GM11168 (cell line): ENCODE data around the gene CCL16.
"Not testable (repeated sequence)": the region's sequence is repeated elsewhere in the genome, so short reads cannot be mapped to it uniquely, and the experiment has no call there.

Experiments used
- in situ Hi-C: fragments of 300-500 bp; cut with MboI; formaldehyde crosslinking; loops from one replicate; pipeline ENCODE4 v1.12.0; 2022; ENCODE audit warnings: low sequenced_read_pairs; ENCODE audit not compliant: unreplicated experiment

Gene CCL16

DNA sequence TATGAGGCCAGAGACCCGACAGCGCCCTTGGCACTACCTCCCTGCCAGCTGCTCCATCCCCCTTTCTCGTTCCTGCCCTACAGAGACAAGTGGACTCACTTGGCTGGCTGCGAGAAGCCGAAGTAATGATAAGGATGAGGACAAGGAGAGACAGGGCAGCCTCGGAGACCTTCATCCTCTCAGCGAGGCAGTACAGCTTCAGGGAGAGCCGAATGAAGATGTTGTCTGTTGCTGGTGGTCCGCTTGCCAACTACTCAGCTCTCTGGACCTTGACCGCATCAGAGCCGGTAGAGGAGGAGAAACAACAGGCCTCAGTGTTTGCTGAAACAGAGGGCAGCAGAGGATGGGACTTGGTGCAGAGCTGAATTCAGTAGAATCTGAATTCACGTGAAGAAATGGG, at the start of gene CCL16:
TSS of gene CCL16 (minus strand) at position 252 of the 400 bp plus-strand sequence. CDS start at position 175, 77 bp downstream.
- in situ Hi-C loops = no loop called here

DNA sequence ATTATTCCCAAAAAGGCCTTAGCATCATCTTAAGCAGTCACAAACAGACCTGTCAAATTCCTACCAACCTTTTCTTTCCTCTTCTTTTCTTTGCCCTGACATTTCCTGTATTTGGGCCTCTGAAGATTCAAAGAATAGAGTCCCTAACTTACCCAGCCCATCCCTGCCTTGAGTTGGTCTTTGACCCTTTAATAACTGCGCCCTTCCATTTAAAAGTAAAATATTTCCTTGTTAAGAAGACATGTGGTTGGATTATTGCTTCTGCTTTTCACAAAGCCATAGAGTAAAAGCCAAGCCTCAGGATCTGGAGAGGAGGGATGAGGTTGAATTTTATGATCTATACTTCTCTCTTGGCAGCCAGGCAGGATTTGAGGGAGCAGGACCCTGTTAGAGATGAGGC, 49.7 kb upstream of the CCL16 start:
- in situ Hi-C loops = no loop called here

- in situ Hi-C loops = no loop called here
Observed at GRCh38 chr17:36027761-36028160, 46.5 kb upstream of the CCL16 start.

DNA sequence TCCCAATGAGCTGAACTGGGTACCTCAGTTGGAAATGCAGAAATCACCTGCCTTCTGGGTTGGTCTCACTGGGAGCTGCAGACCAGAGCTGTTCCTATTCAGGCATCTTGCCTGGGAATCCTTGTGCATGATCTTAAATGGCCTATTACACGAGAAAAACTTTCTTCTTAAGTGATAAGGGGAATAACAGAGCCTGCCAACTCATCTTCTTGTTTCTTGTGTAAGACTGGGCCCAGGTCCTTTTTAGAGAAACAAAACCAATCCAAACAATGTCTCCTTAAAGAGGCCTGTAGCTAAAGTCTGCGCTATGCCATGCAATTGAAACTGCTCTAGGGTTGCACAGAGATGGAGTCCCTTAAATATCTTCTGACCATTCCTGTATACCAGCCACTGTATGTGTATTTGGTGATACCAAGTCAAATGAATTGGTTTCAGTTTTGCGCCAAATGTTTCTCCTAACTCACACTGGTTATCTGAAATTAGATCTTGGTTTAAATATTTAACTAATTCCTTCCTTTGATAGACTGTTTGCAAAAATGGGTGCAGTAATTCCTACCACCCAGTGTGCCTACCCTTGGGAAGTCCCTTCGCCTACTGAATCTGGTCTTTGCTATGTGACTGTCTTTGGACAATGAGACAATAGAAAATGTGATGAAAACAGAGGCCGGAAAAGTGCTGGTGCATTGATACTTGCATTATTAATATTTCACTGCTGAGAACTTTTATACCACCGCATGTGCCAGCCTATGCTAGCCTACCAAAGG, 43.0 kb upstream of the CCL16 start:
- in situ Hi-C loops = no loop called here

DNA sequence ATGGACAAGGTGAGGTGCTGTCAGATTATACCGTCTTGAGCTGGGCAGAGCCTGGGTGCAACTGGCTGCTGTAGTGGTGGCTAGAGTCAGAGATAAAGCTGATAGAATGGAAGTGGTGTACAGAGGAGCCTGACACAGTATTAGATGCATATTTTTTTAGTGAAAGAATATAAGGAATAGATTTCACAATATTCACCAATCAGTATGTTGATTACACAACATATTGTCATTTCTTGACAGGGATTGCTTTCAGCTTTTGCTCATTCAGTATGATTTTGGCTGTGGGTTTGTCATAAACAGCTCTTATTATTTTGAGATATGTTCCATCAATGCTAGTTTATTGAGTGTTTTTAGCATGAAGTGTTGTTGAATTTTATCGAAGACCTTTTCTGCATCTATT, 38.1 kb upstream of the CCL16 start:
- in situ Hi-C loops = no loop called here

- in situ Hi-C loops = no loop called here
Observed at GRCh38 chr17:36017799-36018198, 36.5 kb upstream of the CCL16 start, which contains the start of gene CCL23. CCL23 (minus strand) TSS chr17:36017972; CDS start chr17:36017897, 75 bp downstream.

DNA sequence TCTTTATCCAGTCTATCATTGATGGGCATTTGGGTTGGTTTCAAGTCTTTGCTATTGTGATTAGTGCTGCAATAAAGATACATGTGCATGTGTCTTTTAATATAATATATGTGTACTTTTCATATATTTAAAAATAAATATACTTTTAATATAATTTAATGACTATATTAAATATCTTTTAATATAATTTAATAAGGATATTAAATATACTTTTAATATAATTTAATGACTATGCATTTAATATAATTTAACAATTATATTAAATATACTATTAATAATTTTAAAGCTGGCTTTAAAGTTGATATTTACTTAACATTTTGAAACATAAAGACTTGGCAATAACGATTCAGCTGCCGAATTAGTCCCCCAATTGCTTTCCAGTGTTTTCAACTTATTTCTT, 35.3 kb upstream of the CCL16 start:
- in situ Hi-C loops = no loop called here

DNA sequence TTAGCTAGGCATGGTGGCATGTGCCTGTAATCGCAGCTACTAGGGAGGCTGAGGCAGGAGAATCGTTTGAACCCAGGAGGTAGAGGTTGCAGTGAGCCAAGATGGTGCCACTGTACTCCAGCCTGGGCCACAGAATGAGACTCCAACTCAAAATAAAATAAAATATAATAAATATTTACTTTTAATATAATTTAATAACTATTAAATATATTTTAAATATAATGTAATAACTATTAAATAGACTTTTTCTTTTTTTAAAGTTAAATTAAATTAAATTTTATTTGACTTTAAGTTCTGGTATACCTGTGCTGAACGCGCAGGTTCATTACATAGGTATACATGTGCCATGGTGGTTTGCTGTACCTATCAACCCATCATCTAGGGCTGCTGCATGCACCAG, 34.6 kb upstream of the CCL16 start:
- in situ Hi-C loops = not testable (repeated sequence)

GRCh38 chr17:36014946-36015345, 33.6 kb upstream of the CCL16 start:
- in situ Hi-C loops = no loop called here

GRCh38 chr17:36011201-36011600, 29.9 kb upstream of the CCL16 start:
- in situ Hi-C loops = no loop called here

DNA sequence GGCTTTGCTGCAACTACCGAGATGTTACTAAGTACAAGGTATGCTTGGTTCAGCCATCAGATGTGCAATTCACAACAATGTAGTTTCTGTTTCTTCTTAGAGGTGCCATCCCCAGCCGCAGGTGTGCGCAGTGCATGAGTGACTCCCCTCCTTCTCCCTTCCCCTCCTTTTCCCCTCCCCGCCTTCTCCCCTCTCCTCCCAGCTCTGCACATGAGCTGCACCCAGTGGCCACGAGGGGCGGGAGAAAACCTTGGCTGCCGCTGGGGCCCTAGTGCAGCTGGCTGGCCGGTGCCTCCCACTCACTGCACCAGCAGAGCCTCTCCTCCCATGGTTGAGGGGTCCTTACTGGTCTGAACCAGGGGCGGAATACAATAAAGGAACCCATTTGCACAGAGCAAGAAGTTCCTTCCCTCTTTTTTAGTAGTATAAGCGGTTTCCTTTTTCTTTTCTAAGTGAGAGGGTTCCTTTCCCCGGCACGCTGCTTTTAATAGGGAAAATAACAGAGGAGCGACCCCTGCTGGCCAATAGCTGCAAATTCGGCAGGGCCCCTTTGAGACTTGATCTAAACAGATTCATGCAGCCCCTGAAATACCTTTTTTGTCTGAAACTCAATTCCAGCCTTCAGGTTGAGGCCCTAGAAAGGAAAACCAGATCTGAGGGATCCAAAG, 27.8 kb upstream of the CCL16 start:
- in situ Hi-C loops = no loop called here

DNA sequence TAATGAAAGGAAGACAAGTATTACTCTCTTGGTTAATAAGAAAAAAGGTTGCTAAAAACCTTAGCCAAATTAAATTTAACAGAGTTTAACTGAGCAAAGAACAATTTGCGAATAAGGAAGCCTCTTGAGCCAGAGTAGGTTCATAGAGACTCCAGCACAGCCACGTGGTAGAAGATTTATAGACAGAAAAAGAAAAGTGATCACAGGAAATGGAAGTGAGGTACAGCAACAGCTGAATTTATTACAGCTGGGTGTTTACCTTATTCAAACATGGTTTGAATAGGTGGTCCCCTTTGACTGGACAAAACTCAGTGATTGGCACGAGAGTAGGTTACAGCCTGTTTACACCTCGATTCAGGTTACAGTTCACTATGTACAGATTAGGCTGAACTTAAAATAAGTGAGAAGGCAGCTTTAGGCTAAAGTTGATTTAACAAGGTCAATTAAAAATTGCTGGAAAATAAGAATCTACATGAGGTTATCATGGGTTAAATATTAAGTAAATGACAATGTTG, 23.4 kb upstream of the CCL16 start:
- in situ Hi-C loops = no loop called here

GRCh38 chr17:36002631-36003030, 21.3 kb upstream of the CCL16 start:
- in situ Hi-C loops = no loop called here

DNA sequence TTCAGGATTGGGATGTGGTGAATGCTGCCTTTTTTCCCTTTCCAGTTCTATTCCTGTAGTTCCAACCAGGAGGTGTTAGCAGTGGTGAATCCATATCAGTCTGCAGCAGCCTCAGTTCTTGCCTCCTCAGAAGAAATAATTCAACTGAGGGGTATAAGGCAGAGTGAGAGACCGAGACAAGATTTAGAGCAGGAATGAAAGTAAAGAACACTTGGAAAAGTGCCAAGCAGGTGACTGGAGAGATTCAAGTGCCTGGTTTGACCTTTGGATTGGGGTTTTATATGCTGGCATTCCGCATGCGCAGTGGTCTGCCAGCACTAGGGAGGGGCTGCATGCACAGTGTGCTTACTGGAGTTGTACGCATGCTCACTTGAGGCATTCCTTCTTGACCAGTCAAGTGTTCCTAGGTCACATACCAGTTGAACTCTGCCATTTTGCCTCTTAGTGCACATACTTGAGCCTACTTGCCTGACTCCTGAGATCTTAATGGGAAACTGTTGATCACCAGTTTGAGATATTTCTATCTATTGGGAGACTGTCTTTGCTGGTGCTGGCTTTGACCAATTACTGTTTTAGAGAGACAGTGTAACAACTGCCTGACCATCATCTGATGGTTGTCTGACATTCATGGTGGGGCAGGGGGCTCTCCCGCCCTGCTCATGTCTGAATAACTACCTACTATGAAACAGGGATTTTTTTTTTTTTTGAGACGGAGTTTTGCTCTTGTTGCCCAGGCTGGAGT, 20.7 kb upstream of the CCL16 start:
- in situ Hi-C loops = no loop called here

GRCh38 chr17:36001110-36001771, 19.9 kb upstream of the CCL16 start, which contains the start of gene CCL15:
CCL15 (minus strand) TSS chr17:36001553; CDS start chr17:36001492, 61 bp downstream.
- in situ Hi-C loops = no loop called here

- in situ Hi-C loops = no loop called here
Observed at GRCh38 chr17:36000732-36001109, 19.4 kb upstream of the CCL16 start.

DNA sequence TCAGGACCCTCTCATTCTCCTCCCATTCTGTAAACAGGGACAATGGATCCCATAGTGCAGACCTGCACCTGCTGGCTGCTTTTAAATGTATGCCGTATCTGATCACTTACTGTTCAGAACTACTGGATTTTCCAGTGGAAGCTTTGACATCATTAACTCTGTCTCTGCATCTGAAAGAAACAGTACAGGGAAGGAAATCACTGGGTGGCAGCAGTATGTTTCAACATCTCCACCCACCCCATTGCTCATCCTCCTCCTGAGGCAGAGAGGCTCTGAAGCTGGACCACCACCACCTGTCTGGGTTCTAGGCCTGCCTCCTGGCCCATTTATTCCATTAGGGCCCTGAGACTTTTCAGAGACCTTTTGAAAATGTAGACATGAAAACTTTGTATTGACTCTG, 17.5 kb upstream of the CCL16 start:
- in situ Hi-C loops = no loop called here

DNA sequence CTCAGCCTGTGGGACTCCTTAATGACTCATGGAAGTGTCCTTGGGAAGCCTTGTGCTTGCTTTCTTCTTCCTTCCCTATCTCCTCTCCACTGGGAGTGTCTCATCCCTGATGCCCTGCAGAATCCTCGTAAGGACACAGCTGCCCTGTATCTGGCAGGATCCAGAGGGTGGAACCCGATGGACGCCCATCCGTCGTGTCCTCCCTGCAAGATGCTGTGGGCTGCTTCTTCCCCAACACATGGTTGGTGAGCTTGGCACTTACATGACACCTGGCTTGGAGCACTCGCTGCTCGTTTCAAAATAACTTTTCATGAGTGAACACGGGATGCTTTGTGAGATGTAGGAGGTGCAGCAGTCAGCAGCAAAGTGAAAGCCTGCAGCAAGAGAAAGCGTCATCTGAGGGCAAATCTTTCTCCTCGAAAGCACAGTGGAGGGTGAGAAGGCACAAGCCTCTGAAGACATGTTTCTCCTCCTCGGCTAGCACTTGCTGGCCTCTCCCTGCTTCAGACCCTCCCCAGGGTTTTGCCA, 16.8 kb upstream of the CCL16 start:
- in situ Hi-C loops = no loop called here

- in situ Hi-C loops = not testable (repeated sequence)
Observed at GRCh38 chr17:35995346-35995745, 14.0 kb upstream of the CCL16 start.

GRCh38 chr17:35991075-35991474, 9.8 kb upstream of the CCL16 start:
- in situ Hi-C loops = no loop called here
